Activated CD4-positive, alpha-beta T cell treated with anti-CD3 and anti-CD28 coated beads for 4 hours (primary cell): ENCODE results near the gene DPP10.
"Not testable (repeated sequence)": the region's sequence is repeated elsewhere in the genome, so short reads cannot be mapped to it uniquely, and the experiment has no call there.

Experiments used
- DNase-seq, 2 donors: peaks; one replicate each; pipeline ENCODE4 v3.0.0-alpha.2; 2020

The DPP10 gene

DNA sequence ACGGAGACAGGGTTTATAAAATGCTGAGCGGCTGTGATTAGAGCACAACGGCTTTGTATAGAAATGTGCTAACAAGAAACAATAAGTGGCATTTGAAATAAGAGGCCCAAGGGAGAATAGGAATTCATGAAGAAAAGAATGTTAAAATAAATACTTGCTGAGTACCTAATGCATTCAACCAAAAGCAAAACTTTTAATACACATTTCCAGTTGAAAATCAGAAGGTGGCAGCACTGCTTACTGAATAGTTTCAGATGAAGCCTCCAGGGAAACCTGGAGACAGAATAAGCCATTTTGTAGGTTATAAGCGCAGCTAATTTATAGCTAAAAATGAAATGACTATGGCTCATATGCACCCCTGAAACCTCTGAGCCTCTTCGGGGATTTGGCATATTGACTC lies 286.6 kb downstream of the DPP10 start:
- no peak for DNase-seq

DNA sequence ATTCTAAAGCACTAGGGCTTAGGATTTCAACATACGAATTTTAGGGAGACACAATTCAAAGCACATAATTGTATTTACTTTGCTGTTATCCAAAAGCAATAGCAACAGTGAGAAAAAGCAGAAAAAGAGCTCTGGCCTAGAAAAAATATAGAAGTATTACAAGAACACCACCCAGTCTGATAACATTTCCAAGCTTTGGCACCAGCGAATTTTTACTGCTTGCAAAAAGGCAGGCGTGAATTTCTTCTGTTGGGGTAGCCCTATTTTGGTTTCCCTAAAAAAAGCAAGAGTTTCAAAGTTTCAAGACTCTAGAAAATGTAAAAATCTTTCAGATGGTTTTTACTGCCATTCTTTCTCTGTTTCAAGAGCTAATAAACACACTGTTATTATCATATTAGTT lies 292.7 kb downstream of the DPP10 start:
- no peak for DNase-seq

DNA sequence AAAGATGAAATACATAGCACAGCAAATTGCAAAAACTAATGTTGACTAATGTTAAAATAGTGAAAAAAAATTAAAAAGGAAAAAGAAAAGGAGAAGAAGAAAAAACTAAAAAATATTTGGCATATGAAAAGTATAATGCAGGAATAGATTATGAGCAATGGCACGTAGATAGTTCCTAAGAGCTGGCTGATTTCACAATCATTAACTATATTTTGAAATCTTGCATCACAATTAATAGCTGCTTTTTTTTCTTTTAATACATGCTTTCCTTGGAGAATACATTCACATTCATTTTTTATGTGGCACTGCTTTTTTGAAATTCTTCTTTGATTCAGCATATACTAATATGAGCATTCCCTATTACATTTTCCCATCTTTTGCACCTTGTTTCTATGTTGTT lies 299.8 kb downstream of the DPP10 start:
- DNase-seq = no peak

DNA sequence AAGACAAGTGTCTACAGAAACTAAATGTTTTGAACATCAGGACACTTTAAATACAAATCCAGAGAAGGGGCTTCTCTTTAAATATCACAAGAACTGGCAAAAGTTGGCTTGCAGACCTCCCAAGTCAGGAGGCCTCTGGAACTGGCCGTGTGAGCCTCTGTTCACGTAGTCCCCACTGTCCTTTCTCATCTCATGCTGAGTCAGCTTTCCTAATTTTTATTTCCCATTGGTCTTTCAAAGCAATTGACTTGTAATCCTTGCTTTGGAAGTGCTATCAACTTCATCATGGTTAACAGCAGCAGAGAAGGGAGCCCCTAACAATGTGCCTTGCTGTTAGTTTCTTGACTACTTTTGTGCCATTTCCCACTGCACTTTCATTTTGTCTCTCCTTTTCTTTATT lies 303.3 kb downstream of the DPP10 start:
- no peak for DNase-seq

DNA sequence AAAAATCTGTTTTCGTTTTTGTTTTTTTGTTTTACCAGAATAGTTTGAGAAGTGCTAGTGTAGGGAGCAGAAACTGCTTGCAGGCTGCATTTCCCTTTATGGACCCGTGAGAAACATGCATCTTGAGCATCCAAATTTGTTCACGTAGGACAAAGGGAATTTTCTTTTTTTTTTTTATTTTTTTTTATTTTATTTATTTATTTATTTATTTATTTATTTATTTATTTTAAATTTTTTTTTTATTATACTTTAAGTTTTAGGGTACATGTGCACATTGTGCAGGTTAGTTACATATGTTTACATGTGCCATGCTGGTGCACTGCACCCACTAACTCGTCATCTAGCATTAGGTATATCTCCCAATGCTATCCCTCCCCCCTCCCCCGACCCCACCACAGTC lies 305.7 kb downstream of the DPP10 start:
- DNase-seq = not testable (repeated sequence)

DNA sequence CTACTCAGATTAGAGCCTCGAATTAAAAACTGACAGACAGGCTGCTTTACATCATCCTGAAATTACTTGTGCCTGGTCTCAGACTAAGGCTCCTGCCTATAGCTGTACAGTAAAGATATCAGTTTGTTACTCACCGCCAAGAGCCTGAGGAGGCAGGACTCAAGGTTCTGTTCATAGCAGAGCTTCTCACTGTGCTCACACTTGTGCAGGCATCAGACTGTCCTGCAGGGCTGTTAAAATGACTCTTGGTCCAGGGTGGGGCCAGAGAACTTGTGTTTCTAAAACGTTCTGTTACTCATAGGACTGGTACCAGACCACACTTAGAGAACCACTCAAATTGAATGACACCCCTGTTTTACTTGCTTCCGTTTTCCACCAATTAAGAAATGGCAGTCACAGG lies 310.0 kb downstream of the DPP10 start:
- no peak for DNase-seq

DNA sequence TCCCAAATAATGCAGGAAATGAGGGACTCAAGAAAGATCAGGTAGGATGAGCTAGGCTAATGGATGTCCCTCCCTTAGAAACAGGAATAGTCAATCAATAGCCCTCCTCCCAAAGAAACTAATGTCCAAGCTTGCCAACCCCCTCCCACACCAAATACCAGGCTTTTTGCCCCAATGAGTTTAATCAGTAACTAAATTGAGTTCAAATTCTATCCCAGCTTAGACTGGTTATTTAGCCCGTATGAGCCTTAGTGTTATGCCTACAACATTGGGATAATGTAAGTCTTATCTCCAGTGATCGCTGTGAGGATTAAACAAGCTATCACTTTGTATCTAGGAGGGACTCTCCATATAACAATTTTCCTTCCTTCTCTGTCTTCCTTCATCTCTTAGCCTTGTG lies 310.7 kb downstream of the DPP10 start:
- DNase-seq = no peak

DNA sequence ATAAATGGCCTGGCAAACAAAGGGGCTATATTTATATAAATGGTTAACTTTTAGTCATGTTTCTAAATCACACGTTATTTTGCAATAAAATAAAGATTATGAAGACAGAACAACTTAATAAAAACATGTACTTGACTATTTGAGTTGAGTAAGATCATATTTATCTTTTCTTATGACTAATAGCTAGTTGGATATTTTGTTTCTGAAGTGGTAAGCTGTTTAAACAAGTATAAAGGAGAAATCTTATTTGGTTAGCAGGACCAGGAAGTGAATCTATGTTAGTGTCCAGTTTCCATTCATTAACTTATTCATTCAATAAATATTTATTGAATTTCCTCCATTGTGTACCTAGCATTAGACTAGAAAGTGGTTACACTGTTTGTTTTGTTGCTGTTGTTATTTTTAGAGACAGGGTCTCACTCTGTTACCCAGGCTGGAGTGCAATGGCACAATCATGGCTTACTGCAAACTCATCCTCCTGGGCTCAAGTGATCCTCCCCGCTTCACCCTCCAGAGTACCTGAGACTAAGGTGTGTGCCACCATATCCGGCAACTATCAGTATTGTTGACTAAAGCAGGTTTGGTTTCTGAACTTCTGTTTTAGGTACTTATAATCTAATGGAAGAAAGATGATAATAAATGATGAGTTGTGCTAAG lies 312.6 kb downstream of the DPP10 start:
- no peak for DNase-seq

DNA sequence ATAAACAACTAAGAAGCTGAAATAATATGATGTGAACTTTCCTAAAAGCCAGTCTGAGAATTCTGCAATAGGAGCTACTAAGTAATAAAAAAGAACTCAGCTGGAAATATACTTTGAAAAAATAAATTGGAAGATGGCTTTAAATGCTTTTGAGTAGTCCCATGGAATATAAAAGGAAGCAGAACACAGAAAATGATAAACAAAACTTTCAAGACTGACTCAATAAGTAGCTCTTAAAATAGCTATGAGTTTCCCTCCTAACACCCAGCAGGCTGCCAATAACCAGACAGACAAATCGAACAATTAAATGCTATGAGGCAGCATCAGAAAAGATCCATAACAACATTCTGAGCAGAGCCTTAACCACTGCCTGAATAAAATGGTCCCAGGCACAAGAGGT lies 319.9 kb downstream of the DPP10 start:
- no peak for DNase-seq

DNA sequence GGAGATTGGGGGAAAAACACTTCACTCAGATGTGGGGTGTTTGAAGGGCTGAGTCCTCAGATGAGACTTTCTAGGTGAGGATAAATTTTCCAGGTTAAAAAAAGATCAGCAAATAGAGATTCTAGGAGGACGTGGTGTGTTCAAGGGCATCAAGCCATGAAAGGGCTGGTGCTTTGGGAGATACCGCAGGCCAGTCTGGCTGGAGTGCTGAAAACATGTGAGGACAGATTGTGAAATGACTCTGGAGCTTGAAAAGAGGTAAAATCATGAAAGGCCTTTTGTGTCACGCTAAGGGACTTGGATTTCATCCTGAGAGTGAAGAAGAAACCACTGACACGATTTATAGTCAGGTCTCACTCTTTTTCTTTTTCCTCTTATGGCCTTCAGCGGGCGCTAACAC lies 320.5 kb downstream of the DPP10 start:
- DNase-seq = no peak

DNA sequence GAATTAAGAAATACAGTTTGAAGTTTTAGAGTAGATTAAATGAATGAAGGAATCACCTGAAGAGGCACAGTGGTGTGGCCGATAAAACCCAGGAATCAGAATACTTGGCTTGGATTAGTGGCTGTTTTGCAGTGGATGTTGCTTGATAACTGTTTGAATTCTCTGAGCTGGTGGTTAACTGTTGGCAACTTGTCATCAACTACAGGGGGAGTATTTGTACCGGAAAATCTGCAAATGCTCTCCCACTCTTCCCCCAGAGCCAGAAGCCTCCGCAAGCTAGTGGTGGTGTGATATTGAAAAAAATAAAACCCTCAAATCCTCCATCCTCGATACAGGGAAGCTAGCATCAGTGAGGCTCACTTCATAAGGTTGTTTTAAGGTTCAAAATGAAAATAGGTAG lies 326.7 kb downstream of the DPP10 start:
- no peak for DNase-seq

DNA sequence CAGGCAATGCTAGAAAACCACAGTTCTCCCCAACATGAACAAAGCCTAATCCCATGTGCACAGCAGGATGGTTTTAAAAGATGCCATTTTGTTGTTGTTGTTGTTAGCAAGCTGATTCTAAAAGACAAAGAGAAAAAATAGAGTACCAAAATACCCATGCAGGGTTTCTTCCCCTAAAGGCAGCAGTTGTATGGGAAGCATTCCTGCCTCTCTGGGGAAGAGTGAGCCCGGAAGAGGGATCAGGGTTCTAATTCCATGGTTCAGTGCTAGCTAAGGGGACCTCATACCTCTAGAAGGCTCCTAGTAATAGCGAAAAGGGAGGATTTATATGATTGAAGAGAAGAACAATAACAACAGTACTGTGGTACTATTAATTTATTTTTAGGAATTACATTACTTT lies 327.6 kb downstream of the DPP10 start:
- DNase-seq = no peak

DNA sequence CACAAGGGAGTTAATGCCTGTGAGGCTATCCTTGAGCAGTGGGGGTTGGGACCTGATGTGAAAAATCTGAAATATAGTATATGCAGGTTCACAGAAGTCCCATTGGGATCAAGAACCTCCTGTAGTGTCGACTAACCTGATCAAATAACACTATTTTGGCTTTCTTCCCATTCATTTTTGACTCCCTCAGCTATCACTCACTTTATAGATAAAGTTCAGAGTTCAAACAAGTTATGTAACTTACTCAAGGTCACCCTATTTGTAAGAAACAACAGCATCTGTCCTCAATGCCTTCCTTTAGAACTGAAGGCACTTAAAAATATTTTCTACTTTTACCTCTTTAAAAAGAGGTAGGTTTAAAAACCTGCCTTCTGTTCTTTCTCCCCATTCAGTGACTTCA lies 341.6 kb downstream of the DPP10 start:
- DNase-seq = no peak

DNA sequence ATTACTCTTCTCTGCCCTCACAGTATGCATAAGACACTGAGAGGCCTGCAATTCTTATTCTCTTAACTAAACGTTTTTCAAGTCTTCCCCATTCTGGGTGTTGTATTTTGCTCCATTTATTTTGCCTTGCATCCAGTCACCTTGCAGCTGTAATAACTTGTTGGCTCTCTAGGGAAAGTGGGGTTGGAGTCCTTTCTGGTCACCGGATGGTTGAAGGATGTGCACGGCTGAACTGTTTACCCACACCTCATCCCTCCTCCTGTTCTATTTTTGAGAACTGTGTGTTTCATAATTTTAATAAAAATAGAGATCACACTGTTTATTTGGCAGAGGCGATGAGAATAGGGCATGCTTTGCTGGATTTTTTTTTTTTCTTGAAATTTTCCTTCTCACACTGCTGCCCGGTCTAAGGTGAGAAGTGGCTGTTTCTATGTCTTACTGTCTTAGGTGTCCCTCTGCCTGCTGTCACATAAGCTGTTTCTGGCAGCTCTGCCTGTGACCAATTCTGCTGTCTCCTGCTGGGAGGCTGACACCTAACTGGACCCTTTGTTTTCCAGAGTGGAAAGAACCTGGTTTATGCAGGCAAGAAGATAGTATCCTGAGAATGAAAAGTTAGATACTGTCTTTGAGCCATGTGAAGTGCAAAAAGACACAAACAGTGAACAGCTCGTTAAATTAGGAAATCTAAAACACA lies 342.6 kb downstream of the DPP10 start:
- DNase-seq = no peak

DNA sequence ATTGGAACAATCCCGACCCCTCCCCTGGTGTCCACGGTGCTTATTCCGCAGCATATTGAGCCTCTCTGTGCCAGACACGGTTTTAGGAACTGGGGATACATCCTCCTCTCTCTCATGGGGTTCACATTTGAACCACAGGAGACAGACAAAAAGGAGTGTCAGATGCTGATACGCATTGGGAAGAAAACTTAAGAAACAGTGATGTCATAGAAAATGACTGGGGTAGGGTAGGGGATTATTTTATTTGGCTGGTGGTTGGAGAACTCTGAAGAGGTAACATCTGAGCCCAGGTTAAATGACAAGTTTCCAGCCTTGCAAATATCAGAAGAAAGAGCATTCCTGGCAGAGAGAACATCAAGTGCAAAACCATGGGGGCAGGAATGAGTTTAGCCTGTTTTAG lies 344.5 kb downstream of the DPP10 start:
- no peak for DNase-seq

DNA sequence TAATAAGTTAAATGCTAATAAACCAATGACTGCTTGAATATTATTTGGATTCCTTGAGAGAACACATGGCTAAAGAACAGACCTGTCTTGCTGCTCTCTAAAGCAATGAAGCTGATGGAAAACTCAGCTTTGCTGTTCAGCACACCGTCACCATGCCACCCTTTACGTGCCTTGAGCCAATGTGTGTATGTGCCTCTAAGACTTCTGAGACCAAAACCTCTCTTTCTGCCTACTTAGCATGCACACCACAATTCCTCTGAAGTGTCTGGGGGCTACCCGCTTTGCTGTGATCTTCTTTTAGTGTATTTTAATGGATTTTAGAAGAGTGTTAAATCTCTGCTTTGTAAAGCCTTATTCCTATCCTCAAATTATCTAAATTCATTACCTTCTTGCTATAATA lies 345.0 kb downstream of the DPP10 start:
- DNase-seq = no peak

DNA sequence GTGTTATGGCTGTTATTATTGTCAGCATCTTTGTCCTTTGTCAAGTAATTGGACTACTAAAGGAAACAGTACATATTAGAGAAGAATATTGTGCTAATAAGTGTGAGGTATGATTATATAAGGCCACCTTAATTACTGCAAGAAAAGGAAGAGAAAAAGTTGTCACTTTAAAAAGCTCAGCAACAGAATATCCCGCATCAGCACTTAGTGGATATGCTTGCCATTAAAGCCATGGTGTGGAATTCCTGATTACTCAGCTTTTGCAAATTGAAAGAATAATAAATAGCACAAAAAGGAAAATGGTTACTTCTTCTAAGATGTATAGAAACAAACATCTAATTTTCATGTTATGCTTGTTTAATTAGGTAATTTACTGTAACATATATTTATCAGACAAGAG lies 347.5 kb downstream of the DPP10 start:
- no peak for DNase-seq

DNA sequence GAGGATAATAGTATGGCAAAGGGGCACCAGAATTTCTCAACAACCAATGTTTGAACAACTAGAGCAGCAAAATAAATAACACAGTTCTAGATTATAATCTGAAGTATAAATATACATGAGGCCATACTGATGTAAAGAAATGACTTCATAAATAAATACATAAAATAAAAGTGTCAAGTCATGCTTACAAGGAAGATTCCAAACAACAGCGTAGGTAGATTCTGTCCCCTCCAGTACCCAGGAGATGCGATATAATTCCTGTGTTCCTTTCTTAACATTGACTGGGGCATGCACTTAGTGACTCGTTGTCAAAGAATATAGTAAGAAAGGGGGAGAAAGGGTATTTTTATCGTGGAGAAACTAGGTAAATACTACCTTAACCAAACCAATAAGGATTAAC lies 355.1 kb downstream of the DPP10 start:
- no peak for DNase-seq

DNA sequence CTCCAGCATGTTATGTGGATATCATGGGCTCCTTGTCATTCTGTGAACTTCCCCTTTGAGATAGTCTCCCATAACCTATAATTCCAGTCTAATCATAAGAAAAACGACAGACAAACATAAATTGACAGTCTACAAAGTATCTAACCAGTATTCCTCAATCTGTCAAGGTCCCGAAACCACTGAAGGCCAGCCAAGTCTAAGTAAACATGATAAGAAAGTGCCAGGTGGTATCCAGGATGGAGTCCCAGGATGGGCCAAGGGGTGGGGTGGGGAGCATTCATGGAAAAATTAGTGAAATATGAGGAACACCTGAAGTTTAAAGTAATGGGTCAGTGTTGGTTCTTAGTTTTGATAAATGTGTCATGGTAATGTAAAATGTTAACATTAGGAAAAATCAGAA lies 355.5 kb downstream of the DPP10 start:
- DNase-seq = no peak

DNA sequence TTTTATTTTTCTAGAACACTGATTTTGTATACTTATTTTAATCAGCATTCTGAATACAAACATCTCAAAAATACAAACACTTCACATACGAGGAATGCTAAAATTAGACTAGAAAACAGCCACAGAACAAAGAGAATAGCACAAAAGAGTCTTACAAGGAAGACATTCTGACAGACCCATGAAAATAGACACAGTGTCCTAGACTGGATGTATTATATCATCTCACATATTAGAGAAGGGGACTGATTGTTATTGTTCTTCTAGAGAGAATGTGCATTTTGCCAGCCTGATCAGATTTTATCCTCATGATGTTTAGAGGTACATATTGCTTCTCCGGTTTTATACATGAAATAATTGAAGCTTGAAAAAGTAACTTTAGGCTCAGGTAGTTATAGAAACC lies 357.9 kb downstream of the DPP10 start:
- DNase-seq = no peak

DNA sequence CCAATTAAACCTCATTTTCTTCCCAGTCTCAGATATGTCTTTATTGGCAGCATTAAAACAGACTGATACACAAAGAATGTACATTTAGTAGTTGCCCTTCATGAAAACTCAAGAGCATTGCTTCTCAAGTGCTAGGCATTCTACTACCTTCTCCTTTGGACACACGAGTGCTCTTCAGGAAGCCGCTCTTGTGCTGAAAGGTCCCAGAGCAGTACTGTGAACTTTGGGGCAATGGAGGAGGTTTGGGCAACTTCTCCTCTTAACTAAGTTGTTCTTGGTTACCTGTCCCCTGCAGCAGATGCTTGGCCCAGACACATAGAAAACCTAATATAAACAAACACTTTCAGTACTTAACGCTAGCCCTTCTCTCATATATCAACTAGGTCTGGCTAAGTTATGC lies 362.8 kb downstream of the DPP10 start:
- DNase-seq = no peak

DNA sequence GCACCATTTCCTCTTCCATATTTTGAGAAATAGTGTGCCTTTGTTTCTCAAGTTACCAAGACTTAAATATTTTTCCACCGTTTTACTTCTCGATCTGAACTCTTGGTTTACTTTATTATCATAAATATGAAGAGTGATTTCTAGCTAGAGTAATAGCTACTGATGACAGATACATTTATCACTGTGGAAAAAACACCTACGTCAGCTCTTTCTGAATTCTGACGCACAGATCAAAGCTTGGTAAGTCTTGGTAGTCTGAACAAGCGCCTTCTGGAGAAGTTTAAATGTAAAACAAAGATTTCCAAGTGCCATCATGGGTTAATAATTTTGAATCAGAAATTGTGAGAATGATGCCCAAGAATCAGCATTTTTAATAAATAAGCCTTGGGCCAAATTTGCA lies 367.7 kb downstream of the DPP10 start:
- DNase-seq = no peak

DNA sequence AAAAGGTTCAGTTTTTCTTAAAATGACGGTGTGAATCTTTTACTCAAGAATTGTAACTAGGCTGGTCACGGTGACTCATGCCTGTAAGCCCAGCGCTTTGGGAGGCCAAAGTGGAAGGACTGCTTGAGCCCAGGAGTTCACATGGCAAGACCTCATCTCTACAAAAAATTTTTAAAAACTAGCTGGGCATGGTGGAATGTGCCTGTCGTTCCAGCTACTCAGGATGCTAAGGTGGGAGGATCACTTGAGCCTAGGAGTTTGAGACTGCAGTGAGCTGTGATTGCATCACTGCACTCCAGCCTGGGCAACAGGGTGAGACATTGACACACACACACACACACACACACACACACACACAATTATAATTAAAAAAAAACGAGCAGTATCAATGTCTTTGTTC lies 369.8 kb downstream of the DPP10 start:
- no peak for DNase-seq

DNA sequence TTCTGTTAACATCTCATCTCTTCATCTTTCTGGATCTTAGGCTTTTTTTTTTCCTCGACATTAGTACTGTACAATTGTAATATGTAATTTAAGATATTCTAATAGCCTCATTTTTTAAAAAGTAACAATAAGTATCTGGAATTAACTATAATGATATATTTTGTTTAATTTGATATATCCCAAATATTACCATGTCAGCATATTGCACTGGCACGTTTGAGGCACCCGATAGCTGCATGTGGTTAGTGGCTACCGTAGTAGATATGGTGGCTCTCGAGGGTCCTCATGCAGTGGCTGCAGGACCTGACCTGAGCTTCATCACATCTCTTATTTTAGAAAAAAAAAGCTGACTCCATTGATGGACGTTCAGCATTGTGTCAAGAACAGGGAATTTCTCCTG lies 371.9 kb downstream of the DPP10 start:
- DNase-seq = no peak

DNA sequence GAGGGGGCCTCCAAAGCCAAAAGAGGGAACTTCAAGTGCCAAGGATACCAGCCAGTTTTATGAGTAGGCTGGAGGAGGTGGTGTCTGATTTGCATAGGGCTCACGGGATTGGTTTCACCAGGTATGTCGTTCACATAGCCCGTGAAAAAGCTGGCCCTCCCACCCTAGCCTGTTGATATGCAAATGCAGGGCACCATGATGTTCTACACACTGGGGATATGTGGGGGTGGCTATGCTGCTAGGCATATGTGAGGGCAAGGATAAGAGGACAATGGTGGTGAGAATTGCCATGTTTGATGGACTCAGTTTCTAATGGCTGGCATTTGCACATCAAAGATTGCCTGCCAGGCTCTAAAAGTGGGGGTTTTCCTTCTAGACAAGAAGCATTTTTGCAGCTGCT lies 378.6 kb downstream of the DPP10 start:
- DNase-seq = no peak
